ENCODE measurements around the gene EPHB1.

Gene EPHB1

DNA sequence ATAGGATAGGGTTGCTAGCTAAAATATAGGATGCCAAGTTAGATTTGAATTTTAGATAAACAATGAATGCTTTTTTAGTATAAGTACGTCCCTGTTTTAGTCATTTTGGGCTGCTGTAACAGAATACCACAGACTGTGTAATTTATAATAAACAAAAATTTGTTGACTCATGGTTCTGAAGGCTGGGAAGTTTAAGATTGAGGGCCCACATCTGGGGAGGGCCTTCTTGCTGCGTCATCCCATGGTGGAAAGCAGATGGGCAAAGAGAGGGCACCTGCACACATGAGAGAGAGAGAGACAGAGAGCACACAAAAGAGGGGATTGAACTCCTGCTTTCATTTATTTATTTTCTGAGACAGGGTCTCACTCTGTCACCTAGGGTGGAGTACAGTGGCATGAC is 246.5 kb downstream of the EPHB1 start:
- TF ChIP-seq CTCF (IDR thresholded peaks at IDR 0.05; ENCODE audit: low read depth, low read length, missing control alignments): no peak
- no peaks in the 10 kb centered on the region for H3K36me3 ChIP-seq (replicated peaks)
- H3K27me3 ChIP-seq (replicated peaks): no peaks in the 10 kb centered on the region
- no peak for DNase-seq
- no peak overlapping the region for H3K27ac ChIP-seq
- in situ Hi-C loops (cut with HindIII; ENCODE audit: low pct_ligation_motif_present, low sequenced_read_pairs): no loop called here
- no peak overlapping the region for H3K4me3 ChIP-seq (ENCODE audit: low read depth, low read length)

- TF ChIP-seq CTCF (IDR thresholded peaks at IDR 0.05; ENCODE audit: low read depth, low read length, missing control alignments): no peak
- Histone ChIP-seq H3K4me3 (ENCODE audit: low read depth, low read length) (no peak overlapping the region), H3K27ac (no peak overlapping the region), H3K36me3 (replicated peaks) (no peaks in the 10 kb centered on the region), H3K27me3 (replicated peaks) (no peaks in the 10 kb centered on the region)
- in situ Hi-C loops (cut with HindIII; ENCODE audit: low pct_ligation_motif_present, low sequenced_read_pairs): no loop called here
- DNase-seq: no peak
These were observed 252.0 kb downstream of the EPHB1 start for GRCh38 chr3:135047061-135047460.

GRCh38 chr3:135050536-135050935 is 255.5 kb downstream of the EPHB1 start:
- no peak for TF ChIP-seq CTCF (IDR thresholded peaks at IDR 0.05; ENCODE audit: low read depth, low read length, missing control alignments)
- no peak overlapping the region for H3K4me3 ChIP-seq (ENCODE audit: low read depth, low read length)
- no peak for DNase-seq
- H3K27ac ChIP-seq: no peak overlapping the region
- in situ Hi-C loops (cut with HindIII; ENCODE audit: low pct_ligation_motif_present, low sequenced_read_pairs): no loop called here
- no peaks in the 10 kb centered on the region for H3K27me3 ChIP-seq (replicated peaks)
- no peaks in the 10 kb centered on the region for H3K36me3 ChIP-seq (replicated peaks)

- Histone ChIP-seq H3K27ac (no peak overlapping the region), H3K27me3 (replicated peaks) (no peaks in the 10 kb centered on the region), H3K4me3 (ENCODE audit: low read depth, low read length) (no peak overlapping the region), H3K36me3 (replicated peaks) (no peaks in the 10 kb centered on the region)
- DNase-seq: no peak
- in situ Hi-C loops (cut with HindIII; ENCODE audit: low pct_ligation_motif_present, low sequenced_read_pairs): no loop called here
- TF ChIP-seq CTCF (IDR thresholded peaks at IDR 0.05; ENCODE audit: low read depth, low read length, missing control alignments): no peak
These were observed 256.4 kb downstream of the EPHB1 start for GRCh38 chr3:135051409-135051973.

DNA sequence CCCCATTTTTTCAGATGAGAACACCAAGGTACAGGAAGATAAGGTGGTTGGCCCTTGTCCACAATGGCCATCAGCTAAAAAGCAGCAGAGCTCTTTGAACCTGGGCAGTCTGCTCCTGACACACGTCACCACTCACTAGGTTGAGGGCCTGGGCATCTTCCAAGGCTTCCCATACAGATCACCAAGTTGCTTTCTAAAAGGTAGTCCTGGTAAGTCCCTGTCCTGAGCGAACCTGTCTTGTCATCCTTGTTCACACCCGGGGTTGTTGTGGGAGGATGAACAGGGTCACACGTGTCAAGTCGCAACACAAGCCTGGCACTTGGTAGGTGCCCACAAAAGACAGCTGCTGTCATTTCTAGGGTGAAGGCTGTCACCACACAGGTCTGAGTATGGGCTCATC is 260.4 kb downstream of the EPHB1 start:
- H3K27me3 ChIP-seq (replicated peaks): no peaks in the 10 kb centered on the region
- no peak for DNase-seq
- H3K27ac ChIP-seq: no peak overlapping the region
- no peak overlapping the region for H3K4me3 ChIP-seq (ENCODE audit: low read depth, low read length)
- in situ Hi-C loops (cut with HindIII; ENCODE audit: low pct_ligation_motif_present, low sequenced_read_pairs): no loop called here
- TF ChIP-seq CTCF (IDR thresholded peaks at IDR 0.05; ENCODE audit: low read depth, low read length, missing control alignments): no peak
- H3K36me3 ChIP-seq (replicated peaks): no peaks in the 10 kb centered on the region

GRCh38 chr3:135056084-135056730 is 261.1 kb downstream of the EPHB1 start:
- Histone ChIP-seq H3K4me3 (ENCODE audit: low read depth, low read length) (no peak overlapping the region), H3K27ac (no peak overlapping the region), H3K36me3 (replicated peaks) (no peaks in the 10 kb centered on the region), H3K27me3 (replicated peaks) (no peaks in the 10 kb centered on the region)
- in situ Hi-C loops (cut with HindIII; ENCODE audit: low pct_ligation_motif_present, low sequenced_read_pairs): no loop called here
- no peak for DNase-seq
- no peak for TF ChIP-seq CTCF (IDR thresholded peaks at IDR 0.05; ENCODE audit: low read depth, low read length, missing control alignments)

Measured in brain microvascular endothelial cell (primary cell).